SK-N-SH treated with all-trans-retinoic acid at 6 μM for 48 hours (cell line): Measurements from ENCODE around the gene WDR90.

Source experiments
- ATAC-seq: fragments of 200-7000 bp; cut with Tn5 transposase; 3 replicates; pipeline ENCODE4 v1.9.1; 2020; ENCODE audit warnings: mild to moderate bottlenecking, moderate library complexity
- ARNTL ChIP-seq: fragments of 450-650 bp; formaldehyde crosslinking; IDR thresholded peaks from 2 replicates; pipeline ENCODE4 v1.5.0; 2020; ENCODE audit warnings: low read depth, mild to moderate bottlenecking, moderate library complexity, borderline replicate concordance
- BACH2 ChIP-seq: fragments of 250-450 bp; sonication (Bioruptor Pico); IDR thresholded peaks from 2 replicates; pipeline ENCODE4 v1.9.0; 2021; ENCODE audit warnings: mild to moderate bottlenecking, borderline replicate concordance
- CSDC2 ChIP-seq: fragments of 250-450 bp; sonication (Bioruptor Pico); IDR thresholded peaks from 2 replicates; pipeline ENCODE4 v1.5.0; 2020; ENCODE audit warnings: mild to moderate bottlenecking, moderate library complexity
- ESRRG ChIP-seq: fragments of 250-450 bp; sonication (Bioruptor Pico); IDR thresholded peaks from 2 replicates; pipeline ENCODE4 v1.6.1; 2021; ENCODE audit warnings: mild to moderate bottlenecking
- GLIS3 ChIP-seq: fragments of 250-450 bp; sonication (Bioruptor Pico); IDR thresholded peaks from 2 replicates; pipeline ENCODE4 v1.5.0; 2020; ENCODE audit warnings: mild to moderate bottlenecking, moderate library complexity
- RARB ChIP-seq: fragments of 250-450 bp; sonication (Bioruptor Pico); IDR thresholded peaks from 2 replicates; pipeline ENCODE4 v1.8.0; 2021; ENCODE audit warnings: mild to moderate bottlenecking, moderate library complexity
- SNAI2 ChIP-seq: fragments of 250-450 bp; sonication (Bioruptor Pico); IDR thresholded peaks from 2 replicates; pipeline ENCODE4 v1.5.0; 2020; ENCODE audit warnings: mild to moderate bottlenecking, moderate library complexity
- TOX ChIP-seq: fragments of 250-450 bp; sonication (Bioruptor Pico); IDR thresholded peaks from 2 replicates; pipeline ENCODE4 v1.8.0; 2021; ENCODE audit warnings: mild to moderate bottlenecking, moderate library complexity, borderline replicate concordance
- ZFP3 ChIP-seq: fragments of 250-450 bp; sonication (Bioruptor Pico); IDR thresholded peaks from 2 replicates; pipeline ENCODE4 v1.5.0; 2020; ENCODE audit warnings: mild to moderate bottlenecking, moderate library complexity
- ZNF565 ChIP-seq: fragments of 450-650 bp; formaldehyde crosslinking; conservative IDR thresholded peaks from 2 replicates; pipeline ENCODE4 v1.5.0; 2020; ENCODE audit warnings: low read depth, mild to moderate bottlenecking, moderate library complexity
- ZNF70 ChIP-seq: fragments of 450-650 bp; formaldehyde crosslinking; IDR thresholded peaks from 2 replicates; pipeline ENCODE4 v1.5.0; 2020; ENCODE audit warnings: mild to moderate bottlenecking, moderate library complexity
- ZNF8 ChIP-seq: fragments of 450-650 bp; formaldehyde crosslinking; IDR thresholded peaks from 2 replicates; pipeline ENCODE4 v1.5.0; 2020; ENCODE audit warnings: mild to moderate bottlenecking, moderate library complexity
- TF ChIP-seq, protein P1 (sequence below): fragments of 250-450 bp; sonication (Bioruptor Pico); IDR thresholded peaks from 2 replicates; pipeline ENCODE4 v1.5.1; 2020; ENCODE audit warnings: low read depth, mild to moderate bottlenecking, moderate library complexity
- TF ChIP-seq, protein P2 (sequence below): fragments of 250-450 bp; sonication (Bioruptor Pico); IDR thresholded peaks from 2 replicates; pipeline ENCODE4 v1.5.0; 2020; ENCODE audit warnings: mild to moderate bottlenecking, moderate library complexity
- TF ChIP-seq, protein P3 (sequence below): fragments of 250-450 bp; sonication (Bioruptor Pico); IDR thresholded peaks from 2 replicates; pipeline ENCODE4 v1.5.1; 2021; ENCODE audit warnings: mild to moderate bottlenecking, moderate library complexity
- TF ChIP-seq, protein P4 (sequence below): fragments of 250-450 bp; sonication (Bioruptor Pico); IDR thresholded peaks from 2 replicates; pipeline ENCODE4 v1.8.0; 2020; ENCODE audit warnings: mild to moderate bottlenecking, moderate library complexity, borderline replicate concordance
- TF ChIP-seq, protein P5 (sequence below): fragments of 250-450 bp; sonication (Bioruptor Pico); IDR thresholded peaks from 2 replicates; pipeline ENCODE4 v1.8.0; 2021; ENCODE audit warnings: low read depth, mild to moderate bottlenecking, moderate library complexity, borderline replicate concordance

WDR90 gene

DNA sequence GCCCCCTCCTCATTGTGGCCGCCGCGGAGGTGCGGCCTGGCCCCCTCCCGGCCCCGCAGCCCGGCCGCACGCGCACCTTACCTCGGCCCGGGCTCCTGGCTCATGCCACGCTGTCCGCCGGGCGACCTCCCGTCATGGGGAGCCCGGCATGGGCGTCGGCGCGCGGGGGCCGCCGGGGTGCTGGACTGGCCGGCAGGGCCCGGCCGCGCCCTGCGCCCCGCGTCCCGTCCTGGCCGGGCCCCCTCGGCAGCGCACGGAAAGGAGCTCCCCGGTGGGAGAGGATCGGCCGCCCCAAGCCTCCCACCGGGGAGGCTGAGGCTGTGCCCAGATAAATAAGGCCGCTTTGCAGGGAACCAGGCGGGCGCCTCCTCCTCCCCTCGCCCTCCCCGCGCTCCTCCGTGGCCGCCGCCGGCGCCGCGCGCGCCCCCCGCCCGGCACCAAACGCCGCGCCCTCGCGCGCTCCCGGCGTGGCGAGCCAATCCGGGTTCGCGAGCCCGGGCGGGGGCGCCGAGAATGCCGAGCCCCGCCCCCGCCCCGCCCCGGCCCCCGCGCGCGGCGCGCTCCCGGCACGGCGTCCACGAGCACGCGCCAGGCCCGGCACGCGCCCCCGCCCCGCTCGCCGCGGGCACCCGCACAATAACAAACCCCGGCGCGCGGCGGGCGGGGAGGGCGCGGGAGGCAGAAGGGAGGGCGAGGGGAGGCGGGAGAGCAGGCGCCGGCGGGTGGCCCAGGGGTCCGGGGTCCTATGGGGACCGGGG, 56.4 kb downstream of the WDR90 start, which contains the start of gene FBXL16:
Gene FBXL16 (minus strand): TSS at position 371 of the 758 bp plus-strand sequence. CDS start 8,396 bp downstream, outside the sequence.
- TF ChIP-seq SNAI2 (CRISPR knock-in tag) (peak; percentile 31; the same call in 1 of the 2 replicates), TOX (CRISPR knock-in tag) (no peak), CSDC2 (CRISPR knock-in tag) (0 out of 2 replicates have a peak, but pooled peaks have one; percentile 33)
- TF ChIP-seq, protein P1, sequence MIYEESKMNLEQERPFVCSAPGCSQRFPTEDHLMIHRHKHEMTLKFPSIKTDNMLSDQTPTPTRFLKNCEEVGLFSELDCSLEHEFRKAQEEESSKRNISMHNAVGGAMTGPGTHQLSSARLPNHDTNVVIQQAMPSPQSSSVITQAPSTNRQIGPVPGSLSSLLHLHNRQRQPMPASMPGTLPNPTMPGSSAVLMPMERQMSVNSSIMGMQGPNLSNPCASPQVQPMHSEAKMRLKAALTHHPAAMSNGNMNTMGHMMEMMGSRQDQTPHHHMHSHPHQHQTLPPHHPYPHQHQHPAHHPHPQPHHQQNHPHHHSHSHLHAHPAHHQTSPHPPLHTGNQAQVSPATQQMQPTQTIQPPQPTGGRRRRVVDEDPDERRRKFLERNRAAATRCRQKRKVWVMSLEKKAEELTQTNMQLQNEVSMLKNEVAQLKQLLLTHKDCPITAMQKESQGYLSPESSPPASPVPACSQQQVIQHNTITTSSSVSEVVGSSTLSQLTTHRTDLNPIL (CRISPR knock-in tag): no peak
- TF ChIP-seq, protein P2, sequence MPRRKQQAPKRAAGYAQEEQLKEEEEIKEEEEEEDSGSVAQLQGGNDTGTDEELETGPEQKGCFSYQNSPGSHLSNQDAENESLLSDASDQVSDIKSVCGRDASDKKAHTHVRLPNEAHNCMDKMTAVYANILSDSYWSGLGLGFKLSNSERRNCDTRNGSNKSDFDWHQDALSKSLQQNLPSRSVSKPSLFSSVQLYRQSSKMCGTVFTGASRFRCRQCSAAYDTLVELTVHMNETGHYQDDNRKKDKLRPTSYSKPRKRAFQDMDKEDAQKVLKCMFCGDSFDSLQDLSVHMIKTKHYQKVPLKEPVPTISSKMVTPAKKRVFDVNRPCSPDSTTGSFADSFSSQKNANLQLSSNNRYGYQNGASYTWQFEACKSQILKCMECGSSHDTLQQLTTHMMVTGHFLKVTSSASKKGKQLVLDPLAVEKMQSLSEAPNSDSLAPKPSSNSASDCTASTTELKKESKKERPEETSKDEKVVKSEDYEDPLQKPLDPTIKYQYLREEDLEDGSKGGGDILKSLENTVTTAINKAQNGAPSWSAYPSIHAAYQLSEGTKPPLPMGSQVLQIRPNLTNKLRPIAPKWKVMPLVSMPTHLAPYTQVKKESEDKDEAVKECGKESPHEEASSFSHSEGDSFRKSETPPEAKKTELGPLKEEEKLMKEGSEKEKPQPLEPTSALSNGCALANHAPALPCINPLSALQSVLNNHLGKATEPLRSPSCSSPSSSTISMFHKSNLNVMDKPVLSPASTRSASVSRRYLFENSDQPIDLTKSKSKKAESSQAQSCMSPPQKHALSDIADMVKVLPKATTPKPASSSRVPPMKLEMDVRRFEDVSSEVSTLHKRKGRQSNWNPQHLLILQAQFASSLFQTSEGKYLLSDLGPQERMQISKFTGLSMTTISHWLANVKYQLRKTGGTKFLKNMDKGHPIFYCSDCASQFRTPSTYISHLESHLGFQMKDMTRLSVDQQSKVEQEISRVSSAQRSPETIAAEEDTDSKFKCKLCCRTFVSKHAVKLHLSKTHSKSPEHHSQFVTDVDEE: 0 out of 2 replicates have a peak, but pooled peaks have one; percentile 41
- ATAC-seq: no peak

DNA sequence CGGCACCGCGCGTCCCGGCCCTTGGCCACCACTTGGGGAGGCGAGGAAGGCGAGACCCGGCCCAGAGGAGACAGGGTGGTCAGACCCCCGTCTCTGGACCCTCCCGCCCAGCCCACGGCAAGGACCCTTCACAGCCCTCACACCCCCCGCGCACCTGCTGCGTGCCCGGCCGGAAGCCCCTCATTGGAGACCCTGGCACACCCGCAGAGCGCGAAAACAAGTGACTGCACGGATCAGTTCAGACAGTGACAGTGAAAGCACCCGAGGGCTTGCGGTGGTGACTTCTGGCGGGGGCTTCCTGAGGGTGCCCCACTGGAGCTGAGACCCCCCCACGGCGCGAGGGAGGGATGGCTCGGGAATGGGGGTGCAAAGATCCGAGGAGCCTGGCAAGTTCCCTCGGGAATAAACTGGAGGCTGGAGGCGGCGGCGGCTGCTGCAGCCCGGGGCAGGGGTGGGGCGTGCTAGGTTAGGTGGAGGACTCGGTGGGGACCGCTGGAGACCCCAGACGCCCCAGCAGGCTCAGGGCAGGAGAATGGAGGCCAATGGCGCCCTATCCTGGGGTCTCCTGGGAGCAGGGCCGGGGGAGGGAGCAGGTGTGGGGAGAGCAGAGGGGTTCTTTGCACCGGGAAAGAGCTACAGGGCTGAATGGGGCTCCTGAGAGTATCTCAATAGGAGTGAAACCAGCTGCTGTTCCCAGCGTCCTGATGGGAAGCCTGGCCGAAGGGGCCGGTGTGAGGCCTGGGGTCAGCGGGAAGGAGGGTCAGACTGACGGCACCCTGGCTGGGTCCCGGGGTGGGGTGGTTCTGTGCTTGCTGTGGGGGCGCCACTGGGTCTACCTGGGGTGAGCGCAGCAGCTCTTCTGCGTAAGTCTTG, 57.3 kb downstream of the WDR90 start:
- ATAC-seq: no peak
- TF ChIP-seq, protein P3, sequence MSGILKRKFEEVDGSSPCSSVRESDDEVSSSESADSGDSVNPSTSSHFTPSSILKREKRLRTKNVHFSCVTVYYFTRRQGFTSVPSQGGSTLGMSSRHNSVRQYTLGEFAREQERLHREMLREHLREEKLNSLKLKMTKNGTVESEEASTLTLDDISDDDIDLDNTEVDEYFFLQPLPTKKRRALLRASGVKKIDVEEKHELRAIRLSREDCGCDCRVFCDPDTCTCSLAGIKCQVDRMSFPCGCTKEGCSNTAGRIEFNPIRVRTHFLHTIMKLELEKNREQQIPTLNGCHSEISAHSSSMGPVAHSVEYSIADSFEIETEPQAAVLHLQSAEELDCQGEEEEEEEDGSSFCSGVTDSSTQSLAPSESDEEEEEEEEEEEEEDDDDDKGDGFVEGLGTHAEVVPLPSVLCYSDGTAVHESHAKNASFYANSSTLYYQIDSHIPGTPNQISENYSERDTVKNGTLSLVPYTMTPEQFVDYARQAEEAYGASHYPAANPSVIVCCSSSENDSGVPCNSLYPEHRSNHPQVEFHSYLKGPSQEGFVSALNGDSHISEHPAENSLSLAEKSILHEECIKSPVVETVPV: no peak
- TF ChIP-seq ZFP3 (CRISPR knock-in tag): no peak
- TF ChIP-seq, protein P4, sequence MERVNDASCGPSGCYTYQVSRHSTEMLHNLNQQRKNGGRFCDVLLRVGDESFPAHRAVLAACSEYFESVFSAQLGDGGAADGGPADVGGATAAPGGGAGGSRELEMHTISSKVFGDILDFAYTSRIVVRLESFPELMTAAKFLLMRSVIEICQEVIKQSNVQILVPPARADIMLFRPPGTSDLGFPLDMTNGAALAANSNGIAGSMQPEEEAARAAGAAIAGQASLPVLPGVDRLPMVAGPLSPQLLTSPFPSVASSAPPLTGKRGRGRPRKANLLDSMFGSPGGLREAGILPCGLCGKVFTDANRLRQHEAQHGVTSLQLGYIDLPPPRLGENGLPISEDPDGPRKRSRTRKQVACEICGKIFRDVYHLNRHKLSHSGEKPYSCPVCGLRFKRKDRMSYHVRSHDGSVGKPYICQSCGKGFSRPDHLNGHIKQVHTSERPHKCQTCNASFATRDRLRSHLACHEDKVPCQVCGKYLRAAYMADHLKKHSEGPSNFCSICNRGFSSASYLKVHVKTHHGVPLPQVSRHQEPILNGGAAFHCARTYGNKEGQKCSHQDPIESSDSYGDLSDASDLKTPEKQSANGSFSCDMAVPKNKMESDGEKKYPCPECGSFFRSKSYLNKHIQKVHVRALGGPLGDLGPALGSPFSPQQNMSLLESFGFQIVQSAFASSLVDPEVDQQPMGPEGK (CRISPR knock-in tag): no peak
- TF ChIP-seq SNAI2 (CRISPR knock-in tag): no peak
- no peak for TF ChIP-seq TOX (CRISPR knock-in tag)
- TF ChIP-seq, protein P5, sequence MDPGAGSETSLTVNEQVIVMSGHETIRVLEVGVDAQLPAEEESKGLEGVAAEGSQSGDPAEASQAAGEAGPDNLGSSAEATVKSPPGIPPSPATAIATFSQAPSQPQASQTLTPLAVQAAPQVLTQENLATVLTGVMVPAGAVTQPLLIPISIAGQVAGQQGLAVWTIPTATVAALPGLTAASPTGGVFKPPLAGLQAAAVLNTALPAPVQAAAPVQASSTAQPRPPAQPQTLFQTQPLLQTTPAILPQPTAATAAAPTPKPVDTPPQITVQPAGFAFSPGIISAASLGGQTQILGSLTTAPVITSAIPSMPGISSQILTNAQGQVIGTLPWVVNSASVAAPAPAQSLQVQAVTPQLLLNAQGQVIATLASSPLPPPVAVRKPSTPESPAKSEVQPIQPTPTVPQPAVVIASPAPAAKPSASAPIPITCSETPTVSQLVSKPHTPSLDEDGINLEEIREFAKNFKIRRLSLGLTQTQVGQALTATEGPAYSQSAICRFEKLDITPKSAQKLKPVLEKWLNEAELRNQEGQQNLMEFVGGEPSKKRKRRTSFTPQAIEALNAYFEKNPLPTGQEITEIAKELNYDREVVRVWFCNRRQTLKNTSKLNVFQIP (CRISPR knock-in tag): no peak
- no peak for TF ChIP-seq CSDC2 (CRISPR knock-in tag)
- TF ChIP-seq ZNF8 (CRISPR knock-in tag): no peak
- TF ChIP-seq GLIS3 (CRISPR knock-in tag): no peak
- no peak for TF ChIP-seq RARB (CRISPR knock-in tag)
- TF ChIP-seq ZNF70: no peak
- no peak for TF ChIP-seq ESRRG (CRISPR knock-in tag)
- TF ChIP-seq ARNTL (CRISPR knock-in tag): no peak
- TF ChIP-seq ZNF565: no peak

DNA sequence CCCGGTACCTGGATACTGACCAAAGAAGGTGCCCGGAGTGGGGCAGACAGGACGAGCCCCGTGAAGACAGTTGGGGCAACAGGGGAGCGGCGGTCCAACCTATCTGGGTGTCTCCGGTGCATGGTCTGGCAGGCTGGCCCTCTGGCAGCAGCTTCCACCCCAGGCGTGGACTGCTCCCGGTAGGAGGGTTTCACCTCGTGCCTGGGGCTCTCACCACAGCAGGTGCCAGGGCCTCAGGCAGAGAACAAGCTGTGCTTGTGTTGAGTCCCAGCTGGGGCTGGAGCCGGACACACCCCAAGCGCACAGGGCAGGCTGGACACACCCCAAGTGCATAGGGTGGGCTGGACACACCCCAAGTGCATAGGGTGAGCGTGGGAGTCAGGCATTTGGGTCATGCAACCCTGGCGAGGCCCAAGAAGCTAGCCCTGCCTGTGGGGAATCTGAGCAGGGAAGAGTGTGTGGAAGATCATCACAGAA, 57.9 kb downstream of the WDR90 start:
- TF ChIP-seq, protein P2: no peak
- TF ChIP-seq BACH2 (CRISPR knock-in tag) (no peak), TOX (CRISPR knock-in tag) (no peak), SNAI2 (CRISPR knock-in tag) (no peak)
- TF ChIP-seq, all 23 proteins: peak for 0
- no peak for ATAC-seq
